GM23248 (cell line): ENCODE data around the gene CRTAC1. TPM values are rescaled to one million over a fixed set of nuclear protein-coding genes. Genes with fewer than 3 reads are reported as not detected.

Experiments
- DNase-seq: peaks from one replicate; pipeline ENCODE4 v3.0.0-alpha.2; 2015
- H2AFZ ChIP-seq: fragments of 200-600 bp; sonication (generic); 2 replicates; pipeline ENCODE4 v1.6.1; 2016; ENCODE audit warnings: antibody characterized with exemption
- H3F3A ChIP-seq: fragments of 200-600 bp; sonication (generic); 2 replicates; pipeline ENCODE4 v1.6.1; 2016; ENCODE audit warnings: mild to moderate bottlenecking, antibody characterized with exemption, mixed run types; ENCODE audit not compliant: insufficient read depth
- H3K27ac ChIP-seq: fragments of 200-600 bp; sonication (generic); 2 replicates; pipeline ENCODE4 v1.5.1; 2016; ENCODE audit warnings: mild to moderate bottlenecking
- H3K27me3 ChIP-seq: fragments of 200-600 bp; sonication (generic); replicated peaks from 2 replicates; pipeline ENCODE4 v1.6.1; 2016; ENCODE audit warnings: mild to moderate bottlenecking; ENCODE audit not compliant: insufficient read depth
- H3K36me3 ChIP-seq: fragments of 200-600 bp; sonication (generic); 2 replicates; pipeline ENCODE4 v1.6.1; 2016; ENCODE audit warnings: low read depth, mild to moderate bottlenecking
- H3K4me1 ChIP-seq: fragments of 200-600 bp; sonication (generic); 2 replicates; pipeline ENCODE4 v1.6.1; 2016; ENCODE audit warnings: mild to moderate bottlenecking; ENCODE audit not compliant: insufficient read depth
- H3K4me2 ChIP-seq: fragments of 200-600 bp; sonication (generic); one replicate; pipeline ENCODE4 v1.6.1; 2016; ENCODE audit warnings: mild to moderate bottlenecking; ENCODE audit not compliant: unreplicated experiment
- H3K4me3 ChIP-seq: fragments of 200-600 bp; sonication (generic); 2 replicates; pipeline ENCODE4 v1.5.1; 2016; ENCODE audit warnings: mild to moderate bottlenecking
- H3K79me2 ChIP-seq: fragments of 200-600 bp; sonication (generic); 2 replicates; pipeline ENCODE4 v1.6.1; 2016; ENCODE audit warnings: mild to moderate bottlenecking; ENCODE audit not compliant: insufficient read depth
- H3K9ac ChIP-seq: fragments of 200-600 bp; sonication (generic); 2 replicates; pipeline ENCODE4 v1.6.1; 2016; ENCODE audit warnings: mild to moderate bottlenecking
- H3K9me2 ChIP-seq: fragments of 200-600 bp; sonication (generic); 2 replicates; pipeline ENCODE4 v1.6.1; 2016; ENCODE audit warnings: mixed run types, mild to moderate bottlenecking, moderate library complexity; ENCODE audit not compliant: insufficient read depth
- H3K9me3 ChIP-seq: fragments of 200-600 bp; sonication (generic); one replicate; pipeline ENCODE4 v1.6.1; 2017; ENCODE audit warnings: low read depth
- H4K20me1 ChIP-seq: fragments of 200-600 bp; sonication (generic); 2 replicates; pipeline ENCODE4 v1.6.0; 2016; ENCODE audit not compliant: insufficient read depth
- EZH2 ChIP-seq: fragments of 200-600 bp; sonication (generic); IDR thresholded peaks from 2 replicates; pipeline ENCODE4 v1.6.1; 2018; ENCODE audit warnings: antibody characterized with exemption, mild to moderate bottlenecking; ENCODE audit not compliant: insufficient read depth, poor library complexity, severe bottlenecking
- EZH2phosphoT487 ChIP-seq: fragments of 200-600 bp; sonication (generic); IDR thresholded peaks from 2 replicates; pipeline ENCODE4 v1.6.1; 2018; ENCODE audit warnings: antibody characterized with exemption, moderate library complexity, mild to moderate bottlenecking, low read depth; ENCODE audit not compliant: insufficient read depth
- WGBS, 2 experiments: methylation state at CpG; one replicate each; pipeline ENCODE4 v1.1.6; 2015 to 2017; ENCODE audit warnings: low lambda C conversion rate in 2 of 2, low coverage in 1 of 2; ENCODE audit errors: missing lambda C conversion rate in 2 of 2; 5-methylcytosine and 5-hydroxymethylcytosine counted together
- in situ Hi-C: fragments of 300-500 bp; cut with MboI; formaldehyde crosslinking; loops from 2 replicates; pipeline ENCODE4 v1.15.0; 2020
- polyA plus RNA-seq: library from polyadenylated mRNA; unstranded; fragments of >200 nt; fragmentation: Nextera tagmentation; extraction: Ambion mirVana; gene quantifications from 2 replicates; pipeline ENCODE4 v1.2.1, GENCODE V29; 2016
- total RNA-seq: library from RNA; depleted of rRNA; stranded (reverse); fragments of >200 nt; shearing (Covaris generic); gene quantifications from 2 replicates; pipeline ENCODE4 v1.2.3, GENCODE V29; 2014

CRTAC1 gene
- total and polyA plus RNA-seq, 2 experiments from 2014 or later: not detected

DNA sequence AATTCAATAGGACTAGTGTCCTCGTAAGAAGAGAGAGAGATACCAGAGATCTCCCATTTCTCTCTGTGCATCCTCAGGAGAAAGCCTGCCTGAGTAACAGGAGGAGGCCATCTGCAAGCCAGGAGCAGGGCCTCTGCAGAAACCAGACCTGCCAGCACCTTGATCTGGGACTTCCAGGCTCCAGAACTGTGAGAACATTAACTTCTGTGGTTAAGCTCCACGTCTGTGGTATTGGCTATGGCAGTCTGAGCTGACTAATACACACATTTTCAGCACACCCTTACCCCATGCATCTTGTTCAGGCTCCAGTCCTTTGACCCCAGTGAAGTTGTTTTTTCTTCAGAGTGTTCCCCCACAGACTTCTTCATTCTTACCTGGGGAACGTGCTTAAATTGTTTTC lies 3.1 kb upstream of the CRTAC1 start:
- H3K4me1 ChIP-seq: no peaks in the 10 kb centered on the region
- H3K4me2 ChIP-seq: no peak overlapping the region
- TF ChIP-seq EZH2phosphoT487 (no peak), EZH2 (no peak)
- no peak for DNase-seq
- H3K36me3 ChIP-seq: no peaks in the 10 kb centered on the region
- in situ Hi-C loops: loop anchor here (25.0 kb wide), 1 partner anchor 246 kb away; no protein-coding TSS in a partner anchor
- 32 to 37% methylated on average over 3 of the region's 3 CpGs for WGBS, 2 experiments
- H3K9me2 ChIP-seq: no peaks in the 10 kb centered on the region
- no peaks in the 10 kb centered on the region for H3K9me3 ChIP-seq
- no peaks in the 10 kb centered on the region for H3F3A ChIP-seq
- H3K4me3 ChIP-seq: no peak overlapping the region
- no peaks in the 10 kb centered on the region for H3K79me2 ChIP-seq
- H2AFZ ChIP-seq: no peak overlapping the region
- peaks cover 67% of the 10 kb centered on the region for H3K27me3 ChIP-seq
- H3K9ac ChIP-seq: no peak overlapping the region
- H3K27ac ChIP-seq: no peak overlapping the region
- H4K20me1 ChIP-seq: no peaks in the 10 kb centered on the region

DNA sequence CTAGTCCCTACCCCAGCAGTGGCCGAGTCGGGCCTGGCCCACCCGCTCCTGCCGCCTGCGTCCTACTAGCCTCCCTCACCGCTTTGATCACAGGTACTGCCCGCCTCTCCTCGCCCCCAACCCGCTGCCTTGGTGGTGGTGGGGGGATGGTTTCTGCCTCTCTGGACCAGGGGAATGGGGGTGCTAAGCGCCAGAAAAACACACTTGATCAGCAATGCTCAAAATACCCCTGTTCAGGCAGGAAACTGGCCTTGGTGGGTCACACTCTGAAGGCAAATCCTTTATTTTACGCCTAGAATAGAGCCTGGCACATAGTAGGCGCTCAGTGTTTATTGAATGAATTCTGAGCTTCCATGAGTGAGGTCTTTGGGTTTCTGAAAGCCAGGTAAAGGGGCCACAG lies 1.0 kb upstream of the CRTAC1 start:
- in situ Hi-C loops: loop anchor here (25.0 kb wide), 1 partner anchor 244 kb away; no protein-coding TSS in a partner anchor
- WGBS, 2 experiments: 71 to 80% methylated on average over 10 to 12 of the region's 12 CpGs
- Histone ChIP-seq H3K4me1 (no peaks in the 10 kb centered on the region), H4K20me1 (no peaks in the 10 kb centered on the region), H3K4me3 (no peak overlapping the region), H3K4me2 (no peak overlapping the region), H3K79me2 (no peaks in the 10 kb centered on the region), H2AFZ (no peak overlapping the region), H3F3A (no peaks in the 10 kb centered on the region), H3K27me3 (peaks cover 64% of the 10 kb centered on the region), H3K36me3 (no peaks in the 10 kb centered on the region), H3K9me3 (no peaks in the 10 kb centered on the region), H3K9ac (no peak overlapping the region), H3K27ac (no peak overlapping the region), H3K9me2 (no peaks in the 10 kb centered on the region)
- no peak for TF ChIP-seq EZH2
- TF ChIP-seq EZH2phosphoT487: no peak
- no peak for DNase-seq

DNA sequence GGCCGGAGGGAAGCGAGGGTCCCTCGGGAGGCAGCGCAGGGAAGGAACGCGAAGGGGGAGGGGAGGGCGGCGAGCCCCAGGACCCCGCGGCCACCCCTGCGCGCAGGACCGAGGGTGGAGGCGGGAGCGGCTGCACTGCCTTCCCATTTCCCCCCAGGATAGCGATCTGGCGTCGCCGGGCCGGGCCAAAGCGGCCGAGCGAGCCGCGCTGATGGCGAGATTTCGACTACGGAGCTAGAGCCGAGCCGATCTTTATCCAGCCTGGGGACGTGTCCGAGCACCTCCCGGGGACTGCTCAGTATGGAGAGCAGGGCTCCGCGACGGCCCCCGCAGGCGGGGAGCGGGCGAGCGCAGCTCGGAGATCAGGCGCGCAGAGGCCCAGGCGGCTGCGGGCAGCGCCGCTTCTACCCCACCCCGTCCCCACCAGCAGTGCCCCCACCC lies 590 bp upstream of the CRTAC1 start:
- Histone ChIP-seq H3K9me3 (no peaks in the 10 kb centered on the region), H3K79me2 (no peaks in the 10 kb centered on the region), H4K20me1 (no peaks in the 10 kb centered on the region), H3K4me3 (no peak overlapping the region), H3K9me2 (no peaks in the 10 kb centered on the region), H3K36me3 (no peaks in the 10 kb centered on the region), H3K4me1 (no peaks in the 10 kb centered on the region), H3K4me2 (no peak overlapping the region), H3F3A (no peaks in the 10 kb centered on the region), H3K27ac (no peak overlapping the region), H2AFZ (no peak overlapping the region), H3K27me3 (peaks cover 64% of the 10 kb centered on the region), H3K9ac (no peak overlapping the region)
- DNase-seq: no peak
- TF ChIP-seq EZH2 (no peak), EZH2phosphoT487 (no peak)
- 0 to 7% methylated on average over 6 to 15 of the region's 49 CpGs for WGBS, 2 experiments
- in situ Hi-C loops: loop anchor here (25.0 kb wide), 1 partner anchor 244 kb away; no protein-coding TSS in a partner anchor

DNA sequence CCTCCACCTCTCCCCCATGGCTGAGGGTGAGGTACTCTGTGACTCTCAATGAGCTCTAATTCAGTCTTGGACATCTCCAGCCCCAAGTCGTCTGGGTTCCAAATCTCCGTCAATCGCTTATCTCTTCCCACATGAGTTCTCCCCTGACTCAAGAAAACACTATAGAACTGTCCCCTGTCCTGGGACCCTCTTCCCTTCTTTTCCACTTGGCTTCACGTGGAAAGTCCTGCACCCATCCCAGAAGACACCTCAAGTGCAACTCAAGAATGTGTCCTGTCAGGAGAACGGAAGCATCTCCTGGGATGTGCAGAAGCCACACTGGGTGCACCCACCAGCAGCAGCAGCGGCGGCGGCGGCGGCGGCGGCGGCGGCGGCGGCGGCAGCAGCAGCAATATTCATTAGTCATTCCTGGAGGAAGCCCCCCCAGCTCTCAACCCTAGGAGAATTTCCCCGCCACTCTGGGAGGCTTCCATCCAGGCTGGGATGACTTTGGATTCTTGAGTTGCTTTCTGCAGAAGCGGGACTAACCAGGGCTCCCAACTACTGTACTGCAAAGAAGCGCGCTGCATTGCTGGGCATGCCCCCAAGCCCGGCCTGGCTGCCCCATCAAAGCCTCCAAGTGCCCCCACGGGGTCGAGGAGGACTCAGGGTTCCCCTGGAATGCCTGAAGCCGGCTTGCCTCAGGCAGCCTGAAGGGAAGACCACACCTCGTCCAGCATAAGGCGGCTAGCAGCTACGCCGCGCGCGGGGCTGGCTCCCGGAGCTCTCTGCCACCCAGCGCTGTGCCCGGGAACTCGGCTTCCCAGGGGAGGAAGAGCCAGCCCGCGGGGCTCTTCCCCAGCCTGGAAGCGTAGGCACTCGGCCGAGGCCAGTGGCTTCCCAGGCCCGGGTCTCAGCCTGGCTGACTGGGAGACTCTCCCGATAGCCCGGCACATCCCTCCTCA lies 1.0 kb downstream of the CRTAC1 start:
- Histone ChIP-seq H3K9ac (no peak overlapping the region), H2AFZ (no peak overlapping the region), H3K9me3 (no peaks in the 10 kb centered on the region), H3K4me2 (no peak overlapping the region), H3K27me3 (peaks cover 59% of the 10 kb centered on the region), H3F3A (no peaks in the 10 kb centered on the region), H3K79me2 (no peaks in the 10 kb centered on the region), H3K4me1 (no peaks in the 10 kb centered on the region), H3K4me3 (no peak overlapping the region), H3K9me2 (no peaks in the 10 kb centered on the region), H4K20me1 (no peaks in the 10 kb centered on the region), H3K27ac (no peak overlapping the region), H3K36me3 (no peaks in the 10 kb centered on the region)
- DNase-seq: no peak
- no peak for TF ChIP-seq EZH2
- 0 out of 2 replicates have a peak, but pooled peaks have one; percentile 28 for TF ChIP-seq EZH2phosphoT487
- WGBS, 2 experiments: 5 to 6% methylated on average over 39 to 43 of the region's 44 CpGs
- in situ Hi-C loops: loop anchor here (25.0 kb wide), 1 partner anchor 242 kb away; no protein-coding TSS in a partner anchor
